Mesenchymal stem cell (in vitro differentiated cells and primary cell): Measurements from ENCODE around the gene OR52J3.
A peak's percentile ranks its signal among the peaks of the same experiment; 100 is the strongest.

Experiments
- DNase-seq: peaks from one replicate; pipeline ENCODE4 v3.0.0-alpha.2; 2013
- H2AFZ ChIP-seq: one replicate; pipeline ENCODE4 v1.6.1; 2013; ENCODE audit warnings: low read depth, mild to moderate bottlenecking, control low read depth, inconsistent platforms, low read length, moderate library complexity
- H2AK5ac ChIP-seq: 2 replicates; pipeline ENCODE4 v1.6.1; 2013; ENCODE audit warnings: low read length, moderate library complexity, mild to moderate bottlenecking, inconsistent platforms; ENCODE audit not compliant: severe bottlenecking
- H2BK120ac ChIP-seq: one replicate; pipeline ENCODE4 v1.6.1; 2013; ENCODE audit warnings: low read depth, mild to moderate bottlenecking, inconsistent platforms, low read length, moderate library complexity
- H2BK12ac ChIP-seq, 2 experiments: one replicate each; pipeline ENCODE4 v1.6.1; 2013; ENCODE audit warnings: inconsistent platforms in 2 of 2, low read length in 2 of 2, mild to moderate bottlenecking in 2 of 2, moderate library complexity in 2 of 2, control low read depth in 1 of 2
- H2BK15ac ChIP-seq: one replicate; pipeline ENCODE4 v1.6.1; 2013; ENCODE audit warnings: mild to moderate bottlenecking, low read depth, inconsistent platforms; ENCODE audit not compliant: poor library complexity, severe bottlenecking
- H2BK5ac ChIP-seq: 2 replicates; pipeline ENCODE4 v1.6.1; 2013; ENCODE audit warnings: low read depth, mild to moderate bottlenecking, low read length, control low read depth, inconsistent platforms; ENCODE audit not compliant: poor library complexity, severe bottlenecking
- H3K14ac ChIP-seq, 2 experiments: one replicate each; pipeline ENCODE4 v1.6.1; 2013; ENCODE audit warnings: inconsistent platforms in 2 of 2, low read length in 2 of 2, control low read depth in 1 of 2, mild to moderate bottlenecking in 1 of 2, moderate library complexity in 1 of 2
- H3K18ac ChIP-seq, 2 experiments: one replicate each; pipeline ENCODE4 v1.6.1; 2013; ENCODE audit warnings: inconsistent platforms in 2 of 2, low read length in 2 of 2, control low read depth in 1 of 2, low read depth in 1 of 2, mild to moderate bottlenecking in 1 of 2
- H3K23ac ChIP-seq, 2 experiments: one replicate each; pipeline ENCODE4 v1.6.1; 2013; ENCODE audit warnings: inconsistent platforms in 2 of 2, low read length in 2 of 2, mild to moderate bottlenecking in 2 of 2, moderate library complexity in 2 of 2, control low read depth in 1 of 2
- H3K27ac ChIP-seq: 2 replicates; pipeline ENCODE4 v1.5.1; 2013; ENCODE audit warnings: mild to moderate bottlenecking, moderate library complexity, low read length, control low read depth, inconsistent platforms; ENCODE audit not compliant: poor library complexity, severe bottlenecking
- H3K27me3 ChIP-seq, 2 experiments: 2 replicates each; pipeline versions ENCODE4 v1.6.1 to v1.7.0; 2013; ENCODE audit warnings: low read length in 2 of 2, mild to moderate bottlenecking in 2 of 2, moderate library complexity in 2 of 2, control low read depth in 1 of 2, inconsistent platforms in 1 of 2; ENCODE audit not compliant: control insufficient read depth in 1 of 2, insufficient read depth in 1 of 2
- H3K36me3 ChIP-seq, 2 experiments: 2 replicates each; pipeline versions ENCODE4 v1.6.1 to v1.7.0; 2013; ENCODE audit warnings: low read length in 2 of 2, control low read depth in 1 of 2, inconsistent platforms in 1 of 2, low read depth in 1 of 2, mild to moderate bottlenecking in 1 of 2; ENCODE audit not compliant: insufficient read depth in 2 of 2, control insufficient read depth in 1 of 2
- H3K4ac ChIP-seq, 2 experiments: one replicate each; pipeline ENCODE4 v1.6.1; 2013; ENCODE audit warnings: inconsistent platforms in 2 of 2, low read length in 2 of 2, mild to moderate bottlenecking in 2 of 2, moderate library complexity in 2 of 2, control low read depth in 1 of 2, low read depth in 1 of 2
- H3K4me1 ChIP-seq: 2 replicates; pipeline ENCODE4 v1.6.1; 2013; ENCODE audit warnings: low read depth, low read length, control low read depth; ENCODE audit not compliant: control insufficient read depth, insufficient read depth
- H3K4me2 ChIP-seq: 2 replicates; pipeline ENCODE4 v1.6.1; 2013; ENCODE audit warnings: low read length, mild to moderate bottlenecking, inconsistent platforms; ENCODE audit not compliant: poor library complexity, severe bottlenecking
- H3K4me3 ChIP-seq, 2 experiments: 2 replicates each; pipeline versions ENCODE4 v1.5.1 to v1.7.0; 2013; ENCODE audit warnings: low read length in 2 of 2, mild to moderate bottlenecking in 2 of 2, control low read depth in 1 of 2, low read depth in 1 of 2; ENCODE audit not compliant: insufficient read depth in 1 of 2
- H3K79me1 ChIP-seq: replicated peaks from 2 replicates; pipeline ENCODE4 v1.6.1; 2013; ENCODE audit warnings: mild to moderate bottlenecking, control low read depth, low read length, inconsistent platforms; ENCODE audit not compliant: poor library complexity, severe bottlenecking
- H3K9ac ChIP-seq: 2 replicates; pipeline ENCODE4 v1.7.0; 2013; ENCODE audit warnings: mild to moderate bottlenecking, low read length, moderate library complexity
- H3K9me3 ChIP-seq: 2 replicates; pipeline ENCODE4 v1.7.0; 2013; ENCODE audit warnings: mild to moderate bottlenecking, low read length; ENCODE audit not compliant: control insufficient read depth
- H4K8ac ChIP-seq: one replicate; pipeline ENCODE4 v1.6.1; 2013; ENCODE audit warnings: inconsistent platforms, mild to moderate bottlenecking, low read length, moderate library complexity
- H4K91ac ChIP-seq: one replicate; pipeline ENCODE4 v1.6.1; 2013; ENCODE audit warnings: mild to moderate bottlenecking, low read length, inconsistent platforms
- WGBS: methylation state at CpG from one replicate; pipeline ENCODE4 v1.1.7; 2013; ENCODE audit warnings: mixed read lengths; 5-methylcytosine and 5-hydroxymethylcytosine counted together

Gene OR52J3

DNA sequence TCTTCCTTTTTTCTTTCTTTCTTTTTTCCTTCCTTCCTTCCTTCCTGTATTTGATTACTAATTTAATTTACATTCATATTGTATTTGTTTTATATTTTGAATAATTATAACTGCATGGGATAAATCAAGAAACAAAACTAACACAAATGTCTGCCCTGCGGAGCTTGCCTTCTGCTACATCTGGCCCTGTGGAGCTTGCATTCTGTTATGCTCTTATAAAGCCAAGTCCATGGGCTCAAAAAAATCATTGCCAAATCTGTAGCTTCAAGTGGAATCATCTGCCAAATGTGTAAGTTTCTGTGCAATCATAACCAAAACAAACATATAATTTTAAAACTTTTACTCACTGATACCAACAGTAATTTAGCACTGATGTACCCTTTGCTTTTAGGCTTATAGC lies 8.0 kb upstream of the OR52J3 start:
- DNase-seq: no peak
- H2BK5ac ChIP-seq: no peak overlapping the region
- no peak overlapping the region for H2AK5ac ChIP-seq
- no peak overlapping the region for H3K14ac ChIP-seq
- no peak overlapping the region for H3K18ac ChIP-seq
- H4K8ac ChIP-seq: no peak overlapping the region
- no peak overlapping the region for H3K4ac ChIP-seq
- no peak overlapping the region for H3K4me3 ChIP-seq
- no peak overlapping the region for H2BK120ac ChIP-seq
- no peak overlapping the region for H3K9ac ChIP-seq
- no peaks in the 10 kb centered on the region for H3K9me3 ChIP-seq
- H2BK12ac ChIP-seq: no peak overlapping the region
- no peaks in the 10 kb centered on the region for H3K27me3 ChIP-seq
- H3K36me3 ChIP-seq: no peaks in the 10 kb centered on the region
- H3K79me1 ChIP-seq: no peaks in the 10 kb centered on the region
- WGBS: 92% methylated on average over 1 of the region's 1 CpG
- no peak overlapping the region for H4K91ac ChIP-seq
- no peak overlapping the region for H3K23ac ChIP-seq
- no peak overlapping the region for H2AFZ ChIP-seq
- H3K4me2 ChIP-seq: no peak overlapping the region
- H3K4me1 ChIP-seq: no peaks in the 10 kb centered on the region
- no peak overlapping the region for H2BK15ac ChIP-seq
- H3K27ac ChIP-seq: no peak overlapping the region

- Histone ChIP-seq H3K4me1 (no peaks in the 10 kb centered on the region), H3K9ac (no peak overlapping the region), H3K9me3 (no peaks in the 10 kb centered on the region), H3K4me3 (no peak overlapping the region), H2BK120ac (no peak overlapping the region), H3K23ac (no peak overlapping the region), H3K27me3 (no peaks in the 10 kb centered on the region), H4K91ac (no peak overlapping the region), H2BK15ac (no peak overlapping the region), H2AFZ (no peak overlapping the region), H2BK12ac (no peak overlapping the region), H3K18ac (no peak overlapping the region), H2AK5ac (no peak overlapping the region), H3K27ac (no peak overlapping the region), H3K14ac (no peak overlapping the region), H2BK5ac (no peak overlapping the region), H3K79me1 (no peaks in the 10 kb centered on the region), H3K36me3 (no peaks in the 10 kb centered on the region), H3K4ac (no peak overlapping the region), H3K4me2 (no peak overlapping the region), H4K8ac (no peak overlapping the region)
- WGBS: 46% methylated on average over 2 of the region's 4 CpGs
- DNase-seq: no peak
Measured at GRCh38 chr11:5040876-5041275, 5.5 kb upstream of the OR52J3 start.

DNA sequence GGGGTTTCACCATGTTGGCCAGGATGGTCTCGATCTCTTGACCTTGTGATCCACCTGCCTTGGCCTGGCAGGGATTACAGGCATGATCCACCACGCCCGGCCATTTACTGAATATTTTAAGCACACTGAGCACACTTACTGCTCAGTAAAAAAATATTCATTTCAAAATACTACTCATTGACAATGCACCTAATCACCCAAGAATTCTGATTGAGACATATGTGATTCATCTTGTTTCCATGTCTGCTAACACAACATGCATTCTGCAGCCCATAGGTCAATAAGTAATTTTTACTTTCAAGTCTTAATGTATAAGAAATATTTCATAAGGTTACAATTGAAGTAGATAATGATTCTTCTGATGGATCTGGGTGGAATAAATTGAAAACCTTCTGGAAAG lies 4.2 kb upstream of the OR52J3 start:
- Histone ChIP-seq H3K4me3 (no peak overlapping the region), H3K23ac (no peak overlapping the region), H4K91ac (no peak overlapping the region), H3K36me3 (no peaks in the 10 kb centered on the region), H2BK15ac (no peak overlapping the region), H3K27me3 (no peaks in the 10 kb centered on the region), H3K14ac (no peak overlapping the region), H3K18ac (no peak overlapping the region), H4K8ac (no peak overlapping the region), H3K9me3 (no peaks in the 10 kb centered on the region), H3K4ac (no peak overlapping the region), H3K9ac (no peak overlapping the region), H2BK5ac (no peak overlapping the region), H3K27ac (no peak overlapping the region), H2AFZ (no peak overlapping the region), H3K4me1 (no peaks in the 10 kb centered on the region), H2AK5ac (no peak overlapping the region), H3K79me1 (no peaks in the 10 kb centered on the region), H2BK120ac (no peak overlapping the region), H3K4me2 (no peak overlapping the region), H2BK12ac (no peak overlapping the region)
- 56% methylated on average over 3 of the region's 3 CpGs for WGBS
- no peak for DNase-seq

DNA sequence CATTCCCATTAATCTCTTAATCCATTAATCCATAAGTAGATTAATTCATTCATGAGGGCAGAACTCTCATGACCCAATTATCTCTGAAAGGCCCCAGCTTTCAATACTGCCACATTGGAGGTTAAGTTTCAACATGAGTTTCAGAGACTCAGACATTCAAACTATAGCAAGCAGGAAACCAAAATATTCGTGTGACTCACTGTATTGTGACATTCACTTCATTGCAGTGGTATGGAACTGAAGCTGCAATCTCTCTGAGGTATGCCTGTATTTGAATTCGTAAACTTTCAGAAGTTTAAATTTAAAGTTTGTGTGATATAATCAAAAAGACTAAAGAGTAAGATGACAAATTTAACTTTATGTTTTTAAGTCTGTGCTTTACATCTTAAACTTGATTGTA lies 2.9 kb upstream of the OR52J3 start:
- H3K27ac ChIP-seq: no peak overlapping the region
- WGBS: 29% methylated on average over 1 of the region's 2 CpGs
- H3K4me2 ChIP-seq: no peak overlapping the region

More for the DNA sequence above, 2.9 kb upstream of the OR52J3 start:
- Histone ChIP-seq H3K4me3 (no peak overlapping the region), H3K4ac (no peak overlapping the region), H3K9ac (no peak overlapping the region), H2AK5ac (no peak overlapping the region), H3K9me3 (no peaks in the 10 kb centered on the region), H3K14ac (no peak overlapping the region), H3K36me3 (no peaks in the 10 kb centered on the region), H4K8ac (no peak overlapping the region), H2AFZ (no peak overlapping the region), H3K79me1 (no peaks in the 10 kb centered on the region), H3K4me1 (no peaks in the 10 kb centered on the region), H2BK5ac (no peak overlapping the region), H3K27me3 (no peaks in the 10 kb centered on the region), H2BK120ac (no peak overlapping the region), H2BK12ac (no peak overlapping the region), H3K23ac (no peak overlapping the region), H3K18ac (no peak overlapping the region), H4K91ac (no peak overlapping the region), H2BK15ac (no peak overlapping the region)
- DNase-seq: peak; percentile 28
